ENCODE results near the gene HERC3. TPM values are rescaled to one million over a fixed set of nuclear protein-coding genes. Genes with fewer than 3 reads are reported as not detected.

HERC3 gene
- total and polyA plus RNA-seq, 4 donors: 6.2 to 48.0 (median 24.9) TPM

DNA sequence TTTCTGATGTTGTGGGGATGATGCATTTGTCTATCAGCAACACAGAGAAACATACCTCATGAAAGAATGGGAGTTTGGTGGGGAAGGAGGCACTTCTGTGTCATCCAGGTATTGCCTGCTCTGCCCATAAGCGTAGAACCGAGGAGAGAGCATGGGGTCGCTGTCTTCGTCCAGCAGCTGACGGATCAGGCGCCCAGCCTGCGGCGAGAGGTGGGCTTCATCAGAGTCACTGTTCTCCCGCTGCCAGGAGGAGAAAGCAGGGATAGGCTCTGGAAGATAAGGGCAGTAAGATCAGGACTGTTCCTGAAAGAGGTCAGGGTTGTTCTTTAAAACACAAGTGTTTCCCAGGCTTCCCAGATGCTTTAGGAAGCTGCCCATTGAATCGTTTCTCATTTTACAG, 158.1 kb downstream of the HERC3 start:
- DNase-seq: no peak
- Histone ChIP-seq H3K27ac (ENCODE audit: low read depth in 1 of 2, low read length in 1 of 2) (no peak overlapping the region), H3K36me3 (ENCODE audit: control insufficient read depth in 4 of 4, insufficient read depth in 4 of 4, low read length in 4 of 4) (peaks cover 25 to 38% (median 34%) of the 10 kb centered on the region in 4 donors), H3K27me3 (ENCODE audit: control insufficient read depth in 3 of 3, insufficient read depth in 3 of 3, low read length in 2 of 3) (no peaks in the 10 kb centered on the region), H3K9ac (ENCODE audit: insufficient read depth in 1 of 2, low read length in 2 of 2) (no peak overlapping the region), H3K4me1 (ENCODE audit: control insufficient read depth in 5 of 5, insufficient read depth in 5 of 5, low read length in 5 of 5) (peaks cover 0 to 21% (median 8%) of the 10 kb centered on the region in 5 donors), H3K9me3 (ENCODE audit: control insufficient read depth in 4 of 4, insufficient read depth in 3 of 4, low read length in 3 of 4) (no peaks in the 10 kb centered on the region), H3K4me3 (no peak overlapping the region)
- 93 to 98% methylated on average over 10 of the region's 10 CpGs for WGBS, 2 donors
- no peak for ATAC-seq (ENCODE audit: insufficient read depth, low FRiP score)
- no peak for TF ChIP-seq CTCF (IDR thresholded peaks at IDR 0.05; ENCODE audit: control extremely low read depth, extremely low read depth)

DNA sequence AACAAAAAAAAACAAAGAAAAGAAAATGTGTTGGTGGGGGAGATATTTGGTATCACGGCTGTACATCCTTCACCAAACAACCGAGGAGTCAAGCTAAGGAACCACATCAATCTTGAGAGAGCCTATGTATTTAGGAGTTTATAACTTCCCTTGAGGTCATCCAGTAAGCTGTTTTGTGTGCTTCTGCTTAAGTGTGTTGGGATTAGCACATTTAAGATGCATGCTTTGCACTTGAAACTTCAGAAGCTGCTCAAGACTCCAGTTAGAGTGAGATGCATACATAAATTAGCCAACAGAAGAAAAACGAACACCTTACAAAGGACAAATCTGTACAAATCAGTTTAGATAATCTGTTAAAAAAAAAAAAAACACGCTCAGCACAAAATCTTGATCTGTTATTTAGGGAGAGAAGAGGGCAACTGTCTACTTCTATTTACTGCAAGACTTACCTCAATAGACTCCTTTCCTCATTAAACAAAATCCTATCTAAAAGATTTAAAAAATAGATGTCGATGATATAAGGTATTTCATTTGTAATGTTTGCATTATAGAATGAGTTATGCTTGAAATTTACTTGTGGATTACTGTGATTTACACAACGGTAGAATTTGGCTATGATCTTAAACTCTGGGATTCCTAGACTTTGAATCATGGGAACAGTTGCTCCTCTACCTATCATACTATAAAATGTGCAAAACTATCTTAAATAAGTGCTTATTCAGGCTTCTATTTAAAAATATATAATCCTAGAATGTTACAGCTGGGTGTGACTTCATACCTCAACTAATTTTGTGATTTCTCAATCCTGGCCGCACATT, 159.2 kb downstream of the HERC3 start:
- Histone ChIP-seq H3K27me3 (ENCODE audit: control insufficient read depth in 3 of 3, insufficient read depth in 3 of 3, low read length in 2 of 3) (no peaks in the 10 kb centered on the region), H3K9ac (ENCODE audit: insufficient read depth in 1 of 2, low read length in 2 of 2) (no peak overlapping the region), H3K9me3 (ENCODE audit: control insufficient read depth in 4 of 4, insufficient read depth in 3 of 4, low read length in 3 of 4) (no peaks in the 10 kb centered on the region), H3K4me3 (no peak overlapping the region), H3K36me3 (ENCODE audit: control insufficient read depth in 4 of 4, insufficient read depth in 4 of 4, low read length in 4 of 4) (peaks cover 24 to 38% (median 34%) of the 10 kb centered on the region in 4 donors), H3K4me1 (ENCODE audit: control insufficient read depth in 5 of 5, insufficient read depth in 5 of 5, low read length in 5 of 5) (peaks cover 0 to 10% (median 8%) of the 10 kb centered on the region in 5 donors), H3K27ac (ENCODE audit: low read depth in 1 of 2, low read length in 1 of 2) (no peak overlapping the region)
- 81 to 87% methylated on average over 7 of the region's 7 CpGs for WGBS, 2 donors
- no peak for DNase-seq
- TF ChIP-seq CTCF (IDR thresholded peaks at IDR 0.05; ENCODE audit: control extremely low read depth, extremely low read depth): no peak
- ATAC-seq (ENCODE audit: insufficient read depth, low FRiP score): no peak

DNA sequence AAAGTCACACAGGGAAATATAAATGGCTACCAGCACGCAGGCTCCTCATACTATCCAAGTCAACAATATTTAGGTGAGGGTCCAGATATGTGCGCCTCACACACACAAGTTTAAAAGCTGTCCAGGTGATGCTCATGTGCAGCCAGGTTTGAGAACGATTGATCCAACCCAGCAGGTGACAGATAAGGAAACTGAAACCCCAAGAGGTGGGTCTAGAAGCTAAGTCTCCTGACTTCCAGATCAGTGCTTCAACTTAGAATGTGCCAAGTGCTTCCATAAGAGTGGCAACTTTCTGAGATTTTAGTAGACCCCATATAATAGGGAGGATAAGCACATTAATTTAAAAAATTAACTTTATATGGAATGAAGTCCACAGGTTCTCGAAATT, 159.8 kb downstream of the HERC3 start:
- H3K9ac ChIP-seq (ENCODE audit: insufficient read depth in 1 of 2, low read length in 2 of 2): no peak overlapping the region
- ATAC-seq (ENCODE audit: insufficient read depth, low FRiP score) (no peak), DNase-seq (no peak)
- peaks cover 0 to 8% (median 3%) of the 10 kb centered on the region in 5 donors for H3K4me1 ChIP-seq (ENCODE audit: control insufficient read depth in 5 of 5, insufficient read depth in 5 of 5, low read length in 5 of 5)
- TF ChIP-seq CTCF (IDR thresholded peaks at IDR 0.05; ENCODE audit: control extremely low read depth, extremely low read depth): no peak
- no peaks in the 10 kb centered on the region for H3K27me3 ChIP-seq (ENCODE audit: control insufficient read depth in 3 of 3, insufficient read depth in 3 of 3, low read length in 2 of 3)
- WGBS, 2 donors: 84 to 93% methylated on average over 4 of the region's 4 CpGs
- H3K9me3 ChIP-seq (ENCODE audit: control insufficient read depth in 4 of 4, insufficient read depth in 3 of 4, low read length in 3 of 4): no peaks in the 10 kb centered on the region
- no peak overlapping the region for H3K27ac ChIP-seq (ENCODE audit: low read depth in 1 of 2, low read length in 1 of 2)
- H3K36me3 ChIP-seq (ENCODE audit: control insufficient read depth in 4 of 4, insufficient read depth in 4 of 4, low read length in 4 of 4): peaks cover 23 to 37% (median 32%) of the 10 kb centered on the region in 4 donors
- H3K4me3 ChIP-seq: no peak overlapping the region
